HepG2 (cell line): ENCODE measurements around the gene PSMC4. TPM values are rescaled to one million over a fixed set of nuclear protein-coding genes. Genes with fewer than 3 reads are reported as not detected.

ENCODE experiments used
- ATAC-seq: fragments of 200-7000 bp; cut with Tn5 transposase; 3 replicates; pipeline ENCODE4 v1.9.1; 2020; ENCODE audit warnings: mild to moderate bottlenecking, moderate library complexity
- BruUV-seq: library from RNA; stranded (reverse); fragments of 400-500 nt; replicated peaks from 2 replicates; lab custom pipeline; 2021; lab: Mats Ljungman, UMichigan
- CTCF ChIA-PET: fragments of 300-600 bp; formaldehyde crosslinking; extraction: SDS; loops from one replicate; lab custom pipeline; 2021; ENCODE audit warnings: low total read pairs, inconsistent platforms, low intra/inter-chr PET ratio; lab: Yijun Ruan, JAX
- POLR2A ChIA-PET: fragments of 350-600 bp; sonication (Branson Sonifier 250); formaldehyde crosslinking; loops from one replicate; lab custom pipeline; 2020; ENCODE audit warnings: antibody characterized with exemption, inconsistent platforms; lab: Yijun Ruan, JAX
- DNase-seq: peaks from one replicate; pipeline ENCODE4 v3.0.0-alpha.2; 2015; ENCODE audit warnings: low spot score
- FAIRE-seq: peaks from 3 replicates; lab custom pipeline; 2011; peaks lifted over from hg19 to GRCh38; lab: Jason Lieb, UNC
- H2AFZ ChIP-seq: one replicate; pipeline ENCODE4 v1.6.1; 2011; ENCODE audit warnings: low read length, inconsistent platforms
- H3K27ac ChIP-seq: fragments of 300-600 bp; 3 replicates; pipeline ENCODE4 v1.8.0; 2011; ENCODE audit warnings: mixed run types, mild to moderate bottlenecking, mixed read lengths, low read length, inconsistent platforms; ENCODE audit not compliant: insufficient read depth; ENCODE audit errors: extremely low read length
- H3K27me3 ChIP-seq, 2 experiments: fragments of 200-600 bp in 1 of 2; 2 replicates in 1 of 2; 3 replicates in 1 of 2; pipeline versions ENCODE4 v1.6.0 to v1.8.0; 2011; ENCODE audit warnings: low read length in 2 of 2, mild to moderate bottlenecking in 2 of 2, moderate library complexity in 2 of 2, inconsistent platforms in 1 of 2; ENCODE audit not compliant: insufficient read depth in 2 of 2, control insufficient read depth in 1 of 2
- H3K36me3 ChIP-seq, 2 experiments: fragments of 200-600 bp in 1 of 2; replicated peaks in 1 of 2; 2 replicates in 1 of 2; 3 replicates in 1 of 2; pipeline versions ENCODE4 v1.5.1 to v1.8.0; 2011; ENCODE audit warnings: low read length in 2 of 2, inconsistent platforms in 1 of 2; ENCODE audit not compliant: insufficient read depth in 2 of 2, control insufficient read depth in 1 of 2
- H3K4me1 ChIP-seq: 2 replicates; pipeline ENCODE4 v1.5.1; 2012; ENCODE audit warnings: low read length, inconsistent platforms; ENCODE audit not compliant: insufficient read depth
- H3K4me2 ChIP-seq: 2 replicates; pipeline ENCODE4 v1.6.0; 2011; ENCODE audit warnings: low read depth, low read length, inconsistent platforms
- H3K4me3 ChIP-seq, 3 experiments: fragments of 200-600 bp in 1 of 3; sonication (generic), shearing (Covaris generic) in 1 of 3; replicated peaks in 1 of 3; 2 replicates each; pipeline ENCODE4 v1.5.1; 2011 to 2016; ENCODE audit warnings: low read length in 3 of 3, inconsistent platforms in 2 of 3, low read depth in 2 of 3, mild to moderate bottlenecking in 2 of 3, control low read depth in 1 of 3, mixed read lengths in 1 of 3; ENCODE audit not compliant: insufficient read depth in 1 of 3
- H3K79me2 ChIP-seq: one replicate; pipeline ENCODE4 v1.6.1; 2011; ENCODE audit warnings: low read length, inconsistent platforms; ENCODE audit not compliant: insufficient read depth
- H3K9ac ChIP-seq: 2 replicates; pipeline ENCODE4 v1.6.0; 2011; ENCODE audit warnings: mild to moderate bottlenecking, low read depth, low read length, inconsistent platforms; ENCODE audit not compliant: insufficient read depth
- H3K9me3 ChIP-seq: 2 replicates; pipeline ENCODE4 v1.5.1; 2012; ENCODE audit warnings: mild to moderate bottlenecking, low read length
- H4K20me1 ChIP-seq: 2 replicates; pipeline ENCODE4 v1.6.0; 2011; ENCODE audit warnings: inconsistent platforms, mild to moderate bottlenecking, low read length, moderate library complexity; ENCODE audit not compliant: insufficient read depth
- AGO2 ChIP-seq: fragments of 200-400 bp; formaldehyde crosslinking; optimal IDR thresholded peaks from 2 replicates; pipeline ENCODE3; 2017; ENCODE audit warnings: mild to moderate bottlenecking, low read depth, low read length, moderate library complexity
- CCDC6 ChIP-seq: sonication (generic); formaldehyde crosslinking; IDR thresholded peaks from 2 replicates; pipeline ENCODE4 v1.8.1; 2022; ENCODE audit warnings: mild to moderate bottlenecking, missing genetic modification reagents, moderate library complexity
- ESRRA ChIP-seq: sonication (generic); formaldehyde crosslinking; IDR thresholded peaks from 2 replicates; pipeline ENCODE4 v1.5.1; 2020; ENCODE audit warnings: mild to moderate bottlenecking, low read depth, missing genetic modification reagents
- FLYWCH1 ChIP-seq: sonication (generic); formaldehyde crosslinking; IDR thresholded peaks from 2 replicates; pipeline ENCODE4 v1.8.1; 2023; ENCODE audit warnings: mild to moderate bottlenecking, missing genetic modification reagents
- HMG20B ChIP-seq: conservative IDR thresholded peaks from 2 replicates; pipeline ENCODE4 v1.6.1; 2016; ENCODE audit warnings: missing genetic modification reagents, missing compliant biosample characterization
- HNF4A ChIP-seq: sonication (generic); formaldehyde crosslinking; IDR thresholded peaks from 2 replicates; pipeline ENCODE4 v1.4.0; 2020; ENCODE audit warnings: missing genetic modification reagents
- IRF2 ChIP-seq: IDR thresholded peaks from 2 replicates; pipeline ENCODE4 v1.6.1; 2018; ENCODE audit warnings: missing genetic modification reagents, missing compliant biosample characterization
- MLLT10 ChIP-seq: sonication (generic); formaldehyde crosslinking; IDR thresholded peaks from 2 replicates; pipeline ENCODE4 v1.4.0; 2020; ENCODE audit warnings: missing genetic modification reagents
- NAIF1 ChIP-seq: sonication (generic); formaldehyde crosslinking; IDR thresholded peaks from 2 replicates; pipeline ENCODE4 v1.5.0; 2020; ENCODE audit warnings: mild to moderate bottlenecking, missing genetic modification reagents, borderline replicate concordance
- NFATC3 ChIP-seq: sonication (generic); formaldehyde crosslinking; IDR thresholded peaks from 2 replicates; pipeline ENCODE4 v1.5.1; 2020; ENCODE audit warnings: mild to moderate bottlenecking, missing genetic modification reagents
- NRL ChIP-seq: sonication (generic); formaldehyde crosslinking; IDR thresholded peaks from 2 replicates; pipeline ENCODE4 v1.5.0; 2020; ENCODE audit warnings: missing genetic modification reagents, mild to moderate bottlenecking, moderate library complexity, borderline replicate concordance
- SMARCE1 ChIP-seq: fragments of 450-650 bp; IDR thresholded peaks from 2 replicates; pipeline ENCODE4 v1.6.1; 2017; ENCODE audit warnings: borderline replicate concordance
- TCF7 ChIP-seq: sonication (generic); IDR thresholded peaks from 2 replicates; pipeline ENCODE4 v1.6.1; 2016; ENCODE audit warnings: antibody characterized with exemption, low read depth
- TP53 ChIP-seq: sonication (generic); formaldehyde crosslinking; conservative IDR thresholded peaks from 2 replicates; pipeline ENCODE4 v1.4.0; 2020; ENCODE audit warnings: missing genetic modification reagents
- TRIM24 ChIP-seq: sonication (generic); formaldehyde crosslinking; IDR thresholded peaks from 2 replicates; pipeline ENCODE4 v1.8.0; 2022; ENCODE audit warnings: mild to moderate bottlenecking, missing genetic modification reagents
- YY1 ChIP-seq: IDR thresholded peaks from 2 replicates; pipeline ENCODE4 v1.6.1; 2011; ENCODE audit warnings: low read length, low read depth, moderate library complexity, mild to moderate bottlenecking; ENCODE audit not compliant: insufficient read depth, insufficient replicate concordance
- ZNF563 ChIP-seq: sonication (generic); formaldehyde crosslinking; IDR thresholded peaks from 2 replicates; pipeline ENCODE4 v1.8.0; 2022; ENCODE audit warnings: mild to moderate bottlenecking, moderate library complexity, missing genetic modification reagents
- WGBS: methylation state at CpG from one replicate; pipeline ENCODE4 v1.1.6; 2017; ENCODE audit warnings: low lambda C conversion rate; 5-methylcytosine and 5-hydroxymethylcytosine counted together
- in situ Hi-C: cut with HindIII; loops from 2 replicates; pipeline ENCODE4 v1.10.0; 2017; ENCODE audit warnings: low pct_unique_long_range_greater_than_20kb; ENCODE audit not compliant: extremely low pct_ligation_motif_present
- intact Hi-C: fragments of 100-400 bp; cut with micrococcal nuclease; formaldehyde crosslinking; loops from one replicate; pipeline ENCODE4 v1.10.0; 2022; ENCODE audit not compliant: unreplicated experiment
- polyA plus RNA-seq, 8 experiments: library from polyadenylated mRNA; depleted of rRNA in 3 of 8; stranded (reverse) in 7 of 8; unstranded in 1 of 8; fragments of >200 nt; fragmentation: Illumina TruSeq in 4 of 8; extraction: Trizol in 4 of 8; gene quantifications; 2 replicates each; pipeline versions ENCODE4 v1.2.1 to v1.2.3, GENCODE V29; 2011 to 2016; ENCODE audit warnings: low read depth in 4 of 8, missing spikeins in 1 of 8, mixed read lengths in 1 of 8; ENCODE audit not compliant: insufficient read depth in 1 of 8
- total RNA-seq, 5 experiments: library from RNA; depleted of rRNA; stranded (reverse); fragments of >200 nt; fragmentation: Illumina TruSeq; extraction: Trizol; gene quantifications; 2 replicates each; pipeline ENCODE4 v1.2.3, GENCODE V29; 2016; ENCODE audit warnings: low read depth in 1 of 5
- TF ChIP-seq, protein P1 (sequence below): sonication (generic); formaldehyde crosslinking; IDR thresholded peaks from 2 replicates; pipeline ENCODE4 v1.8.1; 2022; ENCODE audit warnings: low read depth, mild to moderate bottlenecking, missing genetic modification reagents

The PSMC4 gene
- total and polyA plus RNA-seq, 2 of the 13 experiments (the other 11 are each of a cell fraction or from before 2014, with no cell fraction given), result 49.9 to 160 TPM

DNA sequence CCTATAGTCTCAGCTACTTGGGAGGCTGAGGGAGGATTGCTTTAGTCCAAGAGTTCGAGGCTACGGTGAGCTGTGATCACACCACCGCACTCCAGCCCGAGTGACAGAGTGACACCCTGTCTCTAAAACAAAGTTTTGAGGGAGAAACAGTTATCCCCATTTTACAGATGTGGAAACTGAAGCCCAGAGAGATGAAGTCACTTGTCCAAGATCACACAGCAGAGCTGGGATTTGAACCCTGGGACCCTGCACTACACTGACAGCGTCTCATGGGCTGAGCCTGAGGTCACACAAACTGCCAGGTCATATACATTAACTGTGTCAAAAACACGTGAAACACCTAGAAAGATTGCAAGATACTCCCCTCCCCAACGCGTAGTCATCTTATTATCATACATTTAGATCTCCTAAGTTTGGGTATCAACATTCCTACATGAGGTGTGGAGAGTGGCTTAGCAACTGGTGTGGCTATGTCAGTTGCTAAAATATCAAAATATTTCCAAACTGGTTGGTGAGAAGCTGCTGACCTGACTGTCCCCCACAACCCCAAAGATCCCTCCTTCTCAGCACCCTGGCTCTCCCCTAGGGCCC lies 44.7 kb upstream of the PSMC4 start:
- no peak for FAIRE-seq
- ChIA-PET POLR2A (no interaction called here), CTCF (no interaction called here)

GRCh38 chr19:39927076-39927475 lies 43.9 kb upstream of the PSMC4 start:
- H3K4me3 ChIP-seq, result no peak overlapping the region
- H2AFZ ChIP-seq, result no peak overlapping the region
- CTCF ChIA-PET, result no interaction called here
- H3K27me3 ChIP-seq, result no peaks in the 10 kb centered on the region
- in situ Hi-C loops, result no loop called here
- TF ChIP-seq ESRRA (CRISPR knock-in tag) (no peak), NAIF1 (CRISPR knock-in tag) (no peak), TCF7 (no peak), NFATC3 (CRISPR knock-in tag) (no peak), TP53 (no peak), NRL (CRISPR knock-in tag) (no peak), ZNF563 (CRISPR knock-in tag) (no peak), HMG20B (no peak), FLYWCH1 (CRISPR knock-in tag) (no peak), HNF4A (no peak), IRF2 (CRISPR knock-in tag) (no peak), AGO2 (no peak), MLLT10 (CRISPR knock-in tag) (no peak), CCDC6 (CRISPR knock-in tag) (no peak), YY1 (no peak)
- TF ChIP-seq, protein P1, sequence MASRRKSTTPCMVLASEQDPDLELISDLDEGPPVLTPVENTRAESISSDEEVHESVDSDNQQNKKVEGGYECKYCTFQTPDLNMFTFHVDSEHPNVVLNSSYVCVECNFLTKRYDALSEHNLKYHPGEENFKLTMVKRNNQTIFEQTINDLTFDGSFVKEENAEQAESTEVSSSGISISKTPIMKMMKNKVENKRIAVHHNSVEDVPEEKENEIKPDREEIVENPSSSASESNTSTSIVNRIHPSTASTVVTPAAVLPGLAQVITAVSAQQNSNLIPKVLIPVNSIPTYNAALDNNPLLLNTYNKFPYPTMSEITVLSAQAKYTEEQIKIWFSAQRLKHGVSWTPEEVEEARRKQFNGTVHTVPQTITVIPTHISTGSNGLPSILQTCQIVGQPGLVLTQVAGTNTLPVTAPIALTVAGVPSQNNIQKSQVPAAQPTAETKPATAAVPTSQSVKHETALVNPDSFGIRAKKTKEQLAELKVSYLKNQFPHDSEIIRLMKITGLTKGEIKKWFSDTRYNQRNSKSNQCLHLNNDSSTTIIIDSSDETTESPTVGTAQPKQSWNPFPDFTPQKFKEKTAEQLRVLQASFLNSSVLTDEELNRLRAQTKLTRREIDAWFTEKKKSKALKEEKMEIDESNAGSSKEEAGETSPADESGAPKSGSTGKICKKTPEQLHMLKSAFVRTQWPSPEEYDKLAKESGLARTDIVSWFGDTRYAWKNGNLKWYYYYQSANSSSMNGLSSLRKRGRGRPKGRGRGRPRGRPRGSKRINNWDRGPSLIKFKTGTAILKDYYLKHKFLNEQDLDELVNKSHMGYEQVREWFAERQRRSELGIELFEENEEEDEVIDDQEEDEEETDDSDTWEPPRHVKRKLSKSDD (CRISPR knock-in tag), result no peak
- ATAC-seq (no peak), DNase-seq (no peak), FAIRE-seq (no peak)
- BruUV-seq, result no TSS peak
- no peaks in the 10 kb centered on the region for H4K20me1 ChIP-seq
- H3K4me2 ChIP-seq, result no peak overlapping the region
- H3K9ac ChIP-seq, result no peak overlapping the region
- POLR2A ChIA-PET, result no interaction called here
- no peaks in the 10 kb centered on the region for H3K79me2 ChIP-seq
- H3K27ac ChIP-seq, result no peak overlapping the region
- no peaks in the 10 kb centered on the region for H3K36me3 ChIP-seq
- 79% methylated on average over 6 of the region's 11 CpGs for WGBS
- peaks cover 6% of the 10 kb centered on the region; the same call in 1 of the 2 replicates for H3K4me1 ChIP-seq
- intact Hi-C loops, result no loop called here
- no peaks in the 10 kb centered on the region for H3K9me3 ChIP-seq

More for the DNA sequence above, 44.7 kb upstream of the PSMC4 start:
- Histone ChIP-seq H3K36me3 (no peaks in the 10 kb centered on the region), H3K27me3 (no peaks in the 10 kb centered on the region), H4K20me1 (no peaks in the 10 kb centered on the region), H3K4me3 (no peak overlapping the region), H3K27ac (no peak overlapping the region), H3K4me1 (peaks cover 6% of the 10 kb centered on the region; the same call in 1 of the 2 replicates), H2AFZ (no peak overlapping the region), H3K9ac (no peak overlapping the region), H3K4me2 (no peak overlapping the region), H3K9me3 (no peaks in the 10 kb centered on the region), H3K79me2 (no peaks in the 10 kb centered on the region)
- no TSS peak for BruUV-seq
- no peak for TF ChIP-seq SMARCE1
- TF ChIP-seq TRIM24, result no peak
- intact Hi-C loops, result no loop called here
- DNase-seq (no peak), ATAC-seq (no peak)
- WGBS, result 78% methylated on average over 8 of the region's 8 CpGs
- in situ Hi-C loops, result no loop called here
